ENCODE measurements around the gene MCC.

MCC gene

DNA sequence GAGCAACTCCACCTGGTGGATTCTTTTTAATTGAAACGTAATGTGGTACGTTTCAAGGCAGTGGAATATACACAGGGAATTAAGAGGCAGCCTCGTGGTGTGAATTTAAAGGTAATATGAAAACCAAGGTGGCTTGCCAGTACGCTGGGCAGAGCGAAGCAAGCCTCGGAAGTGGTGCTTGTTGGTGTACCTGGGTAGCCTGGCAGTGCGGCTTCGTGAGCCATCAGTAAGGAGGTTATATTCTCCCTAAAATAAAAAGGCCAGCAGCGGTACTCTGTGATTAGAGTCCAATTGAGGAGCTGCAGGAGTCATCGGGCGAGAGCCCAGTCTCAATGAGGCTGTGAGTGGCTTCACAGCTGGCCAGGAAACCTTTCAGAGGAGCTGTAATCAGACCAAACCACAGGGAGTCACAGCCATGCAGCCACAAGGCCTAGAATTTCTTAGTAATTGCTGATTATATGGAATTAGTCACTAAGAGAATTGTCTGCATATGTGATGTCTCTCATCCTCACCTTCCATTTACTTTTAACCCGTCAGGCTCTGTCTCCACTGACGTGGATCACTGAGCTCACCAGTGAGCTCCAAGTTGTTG lies 454.0 kb downstream of the MCC start:
- ChIA-PET POLR2A (no interaction called here), CTCF (no interaction called here)
- TF ChIP-seq FOXA1 (IDR thresholded peaks at IDR 0.05) (no peak), SP1 (IDR thresholded peaks at IDR 0.05) (no peak), ELF4 (IDR thresholded peaks at IDR 0.05) (no peak), NFRKB (IDR thresholded peaks at IDR 0.05) (no peak), ARNT (IDR thresholded peaks at IDR 0.05) (no peak), FOXK2 (IDR thresholded peaks at IDR 0.05) (no peak), CTBP1 (IDR thresholded peaks at IDR 0.05; ENCODE audit: borderline replicate concordance) (no peak), SUZ12 (IDR thresholded peaks at IDR 0.05) (no peak), L3MBTL2 (conservative IDR thresholded peaks at IDR 0.05) (no peak), FOXM1 (IDR thresholded peaks at IDR 0.05; ENCODE audit: borderline replicate concordance) (no peak), BHLHE40 (IDR thresholded peaks at IDR 0.05; ENCODE audit: borderline replicate concordance) (no peak), HDGF (IDR thresholded peaks at IDR 0.05; ENCODE audit: borderline replicate concordance) (no peak), PKNOX1 (IDR thresholded peaks at IDR 0.05) (no peak), TARDBP (IDR thresholded peaks at IDR 0.05) (no peak)
- no peak for DNase-seq (ENCODE audit: extremely low spot score)

DNA sequence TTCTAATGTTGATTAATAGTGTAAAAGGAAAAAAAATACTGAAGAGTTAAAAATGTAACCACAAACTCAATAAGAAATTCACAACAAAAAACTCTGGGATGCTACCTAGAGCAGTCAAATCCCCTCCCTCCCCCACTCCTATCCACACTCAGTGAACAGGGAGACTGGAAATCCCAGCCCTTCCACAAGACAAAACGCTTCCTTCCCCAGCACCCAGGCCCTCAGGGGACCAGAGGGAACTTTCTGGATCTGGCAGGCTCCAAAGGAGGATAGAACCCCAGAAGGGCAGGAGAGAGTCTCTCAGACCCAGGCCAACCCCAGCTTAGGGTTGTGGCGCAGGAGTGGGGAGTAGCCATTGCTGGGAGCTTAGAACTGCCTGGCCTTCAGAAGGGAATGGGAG lies 456.7 kb downstream of the MCC start:
- TF ChIP-seq ZNF384 (IDR thresholded peaks at IDR 0.05) (no peak), ARNT (IDR thresholded peaks at IDR 0.05) (no peak), FOXM1 (IDR thresholded peaks at IDR 0.05; ENCODE audit: borderline replicate concordance) (no peak), NFRKB (IDR thresholded peaks at IDR 0.05) (no peak), FOXA1 (IDR thresholded peaks at IDR 0.05) (no peak), ELF4 (IDR thresholded peaks at IDR 0.05) (no peak), LEF1 (IDR thresholded peaks at IDR 0.05; ENCODE audit: borderline replicate concordance) (no peak), FOXK2 (IDR thresholded peaks at IDR 0.05) (no peak), SP1 (IDR thresholded peaks at IDR 0.05) (no peak), CTBP1 (IDR thresholded peaks at IDR 0.05; ENCODE audit: borderline replicate concordance) (no peak), PKNOX1 (IDR thresholded peaks at IDR 0.05) (no peak), BHLHE40 (IDR thresholded peaks at IDR 0.05; ENCODE audit: borderline replicate concordance) (no peak), L3MBTL2 (conservative IDR thresholded peaks at IDR 0.05) (no peak)
- CTCF ChIA-PET, result no interaction called here
- POLR2A ChIA-PET, result no interaction called here
- no peak for DNase-seq (ENCODE audit: extremely low spot score)

GRCh38 chr5:113031104-113031503 lies 457.1 kb downstream of the MCC start:
- no peak for TF ChIP-seq L3MBTL2 (conservative IDR thresholded peaks at IDR 0.05)
- TF ChIP-seq CTBP1 (IDR thresholded peaks at IDR 0.05; ENCODE audit: borderline replicate concordance), result no peak
- TF ChIP-seq PKNOX1 (IDR thresholded peaks at IDR 0.05), result no peak
- TF ChIP-seq SP1 (IDR thresholded peaks at IDR 0.05), result no peak
- TF ChIP-seq ELF4 (IDR thresholded peaks at IDR 0.05), result no peak
- no peak for TF ChIP-seq ARNT (IDR thresholded peaks at IDR 0.05)
- TF ChIP-seq SUZ12 (IDR thresholded peaks at IDR 0.05), result no peak
- no peak for TF ChIP-seq LEF1 (IDR thresholded peaks at IDR 0.05; ENCODE audit: borderline replicate concordance)
- TF ChIP-seq TARDBP (IDR thresholded peaks at IDR 0.05), result no peak
- ChIA-PET CTCF (no interaction called here), POLR2A (no interaction called here)
- DNase-seq (ENCODE audit: extremely low spot score), result no peak

DNA sequence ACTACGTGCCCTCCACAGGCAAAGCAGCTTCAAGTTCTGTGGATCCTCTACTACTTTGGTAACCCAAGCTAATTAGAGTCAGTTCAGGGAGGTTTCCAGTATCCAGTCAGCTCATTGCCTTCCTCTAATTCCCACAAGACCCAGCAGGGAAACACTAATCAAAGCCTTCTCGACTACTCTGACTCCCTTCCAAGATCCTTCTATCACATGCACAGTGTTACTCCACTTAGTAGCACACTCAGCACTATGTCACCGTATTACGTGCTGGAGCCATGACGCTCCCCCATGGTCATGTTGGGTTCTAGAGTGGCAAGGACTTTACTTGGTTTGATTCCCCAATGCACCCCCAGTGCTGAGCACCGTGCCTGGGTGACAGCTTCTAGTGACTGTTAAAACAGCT lies 458.6 kb downstream of the MCC start:
- ChIA-PET CTCF (no interaction called here), POLR2A (no interaction called here)
- no peak for DNase-seq (ENCODE audit: extremely low spot score)
- TF ChIP-seq NFRKB (IDR thresholded peaks at IDR 0.05) (no peak), FOXM1 (IDR thresholded peaks at IDR 0.05; ENCODE audit: borderline replicate concordance) (no peak), PKNOX1 (IDR thresholded peaks at IDR 0.05) (no peak), HDGF (IDR thresholded peaks at IDR 0.05; ENCODE audit: borderline replicate concordance) (no peak), ZNF384 (IDR thresholded peaks at IDR 0.05) (no peak), FOXA1 (IDR thresholded peaks at IDR 0.05) (no peak), L3MBTL2 (conservative IDR thresholded peaks at IDR 0.05) (no peak), SUZ12 (IDR thresholded peaks at IDR 0.05) (no peak), CTBP1 (IDR thresholded peaks at IDR 0.05; ENCODE audit: borderline replicate concordance) (no peak), ELF4 (IDR thresholded peaks at IDR 0.05) (no peak), BHLHE40 (IDR thresholded peaks at IDR 0.05; ENCODE audit: borderline replicate concordance) (no peak), TARDBP (IDR thresholded peaks at IDR 0.05) (no peak), LEF1 (IDR thresholded peaks at IDR 0.05; ENCODE audit: borderline replicate concordance) (no peak)

- TF ChIP-seq HDGF (IDR thresholded peaks at IDR 0.05; ENCODE audit: borderline replicate concordance), result no peak
- no peak for TF ChIP-seq L3MBTL2 (conservative IDR thresholded peaks at IDR 0.05)
- no peak for TF ChIP-seq SUZ12 (IDR thresholded peaks at IDR 0.05)
- no peak for TF ChIP-seq TARDBP (IDR thresholded peaks at IDR 0.05)
- no peak for TF ChIP-seq ZNF384 (IDR thresholded peaks at IDR 0.05)
- TF ChIP-seq NFRKB (IDR thresholded peaks at IDR 0.05), result no peak
- no peak for TF ChIP-seq CTBP1 (IDR thresholded peaks at IDR 0.05; ENCODE audit: borderline replicate concordance)
- POLR2A ChIA-PET, result interaction anchor here (0.8 to 1.1 kb wide), 2 partner anchors 51 to 267 kb away, joined by 3 read pairs; partner anchors contain the start of gene DCP2
- no peak for DNase-seq (ENCODE audit: extremely low spot score)
- CTCF ChIA-PET, result no interaction called here
Measured at GRCh38 chr5:113027431-113027830, 460.8 kb downstream of the MCC start.

GRCh38 chr5:113027015-113027414 lies 461.2 kb downstream of the MCC start:
- POLR2A ChIA-PET, result no interaction called here
- CTCF ChIA-PET, result no interaction called here
- TF ChIP-seq FOXK2 (IDR thresholded peaks at IDR 0.05), result no peak
- no peak for TF ChIP-seq ELF4 (IDR thresholded peaks at IDR 0.05)
- no peak for TF ChIP-seq HDGF (IDR thresholded peaks at IDR 0.05; ENCODE audit: borderline replicate concordance)
- no peak for TF ChIP-seq L3MBTL2 (conservative IDR thresholded peaks at IDR 0.05)
- no peak for TF ChIP-seq CTBP1 (IDR thresholded peaks at IDR 0.05; ENCODE audit: borderline replicate concordance)
- TF ChIP-seq FOXA1 (IDR thresholded peaks at IDR 0.05), result no peak
- no peak for TF ChIP-seq FOXM1 (IDR thresholded peaks at IDR 0.05; ENCODE audit: borderline replicate concordance)
- TF ChIP-seq ARNT (IDR thresholded peaks at IDR 0.05), result no peak
- TF ChIP-seq TARDBP (IDR thresholded peaks at IDR 0.05), result no peak
- TF ChIP-seq PKNOX1 (IDR thresholded peaks at IDR 0.05), result no peak
- TF ChIP-seq SP1 (IDR thresholded peaks at IDR 0.05), result no peak
- TF ChIP-seq ZNF384 (IDR thresholded peaks at IDR 0.05), result no peak
- TF ChIP-seq NFRKB (IDR thresholded peaks at IDR 0.05), result no peak
- no peak for TF ChIP-seq SUZ12 (IDR thresholded peaks at IDR 0.05)
- TF ChIP-seq LEF1 (IDR thresholded peaks at IDR 0.05; ENCODE audit: borderline replicate concordance), result no peak
- TF ChIP-seq BHLHE40 (IDR thresholded peaks at IDR 0.05; ENCODE audit: borderline replicate concordance), result no peak
- DNase-seq (ENCODE audit: extremely low spot score), result no peak
